ENCODE results near the gene TEN1.
"Not testable (repeated sequence)": the region's sequence is repeated elsewhere in the genome, so short reads cannot be mapped to it uniquely, and the experiment has no call there.

TEN1 gene

DNA sequence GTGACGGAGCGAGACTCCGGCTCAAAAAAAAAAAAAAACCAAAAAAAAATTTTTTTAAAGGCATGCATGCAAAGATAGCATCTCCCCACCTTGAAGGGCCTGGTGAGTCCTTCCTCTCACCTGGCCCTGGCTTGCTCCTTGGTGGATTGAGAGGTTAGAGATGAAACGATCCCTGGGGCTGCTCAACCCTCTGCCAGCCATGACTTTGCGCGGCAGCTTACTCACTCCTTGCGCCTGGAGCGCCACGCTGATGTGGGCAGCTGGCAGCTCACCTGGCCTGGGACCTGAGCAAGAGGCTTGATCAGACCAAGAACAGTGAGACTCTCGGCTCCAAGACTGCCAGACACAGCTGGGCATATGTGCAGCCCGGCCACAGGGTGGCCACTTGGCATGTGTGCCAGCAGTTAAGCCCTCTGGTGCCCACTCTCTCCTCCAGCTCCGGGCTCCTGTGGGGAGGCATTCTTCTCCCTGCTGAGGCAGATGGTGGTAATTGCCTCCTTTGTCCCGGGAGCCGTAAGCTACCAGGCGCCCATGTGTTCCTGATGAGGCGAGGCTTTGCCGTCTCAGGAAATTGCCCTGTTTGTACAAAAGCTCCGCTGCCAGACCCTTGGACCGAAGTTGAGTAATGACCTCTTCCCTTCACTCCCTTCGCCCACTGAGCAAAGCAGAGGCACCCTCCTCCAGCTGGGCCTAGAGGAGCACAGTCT lies 53.2 kb downstream of the TEN1 start:
- no peak for DNase-seq

- DNase-seq, result no peak
These were observed 53.7 kb downstream of the TEN1 start for GRCh38 chr17:76032780-76033108.

- DNase-seq, result no peak
These were observed 54.1 kb downstream of the TEN1 start for GRCh38 chr17:76033139-76033538.

GRCh38 chr17:76034428-76035350 lies 55.6 kb downstream of the TEN1 start:
- DNase-seq, result no peak

GRCh38 chr17:76036497-76037261 lies 57.6 kb downstream of the TEN1 start:
- no peak for DNase-seq

GRCh38 chr17:76038050-76038449 lies 59.0 kb downstream of the TEN1 start:
- no peak for DNase-seq

GRCh38 chr17:76039121-76039520 lies 60.1 kb downstream of the TEN1 start:
- no peak for DNase-seq

DNA sequence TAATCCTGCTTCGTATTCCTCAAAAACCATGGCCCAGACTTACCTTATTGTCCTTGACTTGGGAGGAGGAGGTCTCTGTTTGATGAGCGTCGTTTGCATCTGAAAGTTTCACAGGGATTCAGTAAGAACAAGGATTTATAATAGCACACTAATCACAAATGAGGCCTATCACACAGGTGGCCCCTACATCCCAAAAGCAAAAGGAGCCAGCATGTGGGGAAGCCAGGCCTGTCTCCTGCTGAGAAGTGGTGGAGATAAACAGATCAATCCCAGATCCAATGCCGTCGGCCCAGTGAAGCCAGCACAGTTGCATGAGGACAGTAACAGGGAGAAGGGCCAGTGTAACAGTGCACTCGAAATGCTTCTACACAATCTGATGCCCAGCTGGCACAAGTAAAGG lies 61.3 kb downstream of the TEN1 start:
- DNase-seq, result no peak

GRCh38 chr17:76042868-76043267 lies 63.8 kb downstream of the TEN1 start:
- DNase-seq, result not testable (repeated sequence)

DNA sequence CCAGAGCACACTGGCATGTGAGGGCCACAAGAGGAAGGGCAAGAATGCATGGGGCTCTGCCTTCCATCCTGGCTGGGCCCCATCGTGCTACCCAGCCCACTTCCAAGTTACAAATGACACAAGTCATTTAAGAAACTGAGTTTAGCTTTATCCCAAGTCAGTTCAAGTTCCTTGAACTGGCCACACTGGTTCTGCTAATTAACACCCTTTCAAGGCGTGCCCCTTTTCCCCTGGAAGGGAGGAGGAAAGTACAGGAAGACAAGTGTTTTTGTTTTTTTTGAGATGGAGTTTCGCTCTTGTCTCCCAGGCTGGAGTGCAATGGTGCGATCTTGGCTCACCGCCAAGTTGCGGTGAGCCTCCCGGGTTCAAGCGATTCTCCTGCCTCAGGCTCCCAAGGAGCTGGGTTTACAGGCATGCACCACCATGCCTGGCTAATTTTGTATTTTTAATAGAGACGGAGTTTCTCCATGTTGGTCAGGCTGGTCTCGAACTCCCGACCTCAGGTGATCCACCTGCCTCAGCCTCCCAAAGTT lies 65.5 kb downstream of the TEN1 start:
- not testable (repeated sequence) for DNase-seq

GRCh38 chr17:76046064-76046463 lies 67.0 kb downstream of the TEN1 start:
- no peak for DNase-seq

DNA sequence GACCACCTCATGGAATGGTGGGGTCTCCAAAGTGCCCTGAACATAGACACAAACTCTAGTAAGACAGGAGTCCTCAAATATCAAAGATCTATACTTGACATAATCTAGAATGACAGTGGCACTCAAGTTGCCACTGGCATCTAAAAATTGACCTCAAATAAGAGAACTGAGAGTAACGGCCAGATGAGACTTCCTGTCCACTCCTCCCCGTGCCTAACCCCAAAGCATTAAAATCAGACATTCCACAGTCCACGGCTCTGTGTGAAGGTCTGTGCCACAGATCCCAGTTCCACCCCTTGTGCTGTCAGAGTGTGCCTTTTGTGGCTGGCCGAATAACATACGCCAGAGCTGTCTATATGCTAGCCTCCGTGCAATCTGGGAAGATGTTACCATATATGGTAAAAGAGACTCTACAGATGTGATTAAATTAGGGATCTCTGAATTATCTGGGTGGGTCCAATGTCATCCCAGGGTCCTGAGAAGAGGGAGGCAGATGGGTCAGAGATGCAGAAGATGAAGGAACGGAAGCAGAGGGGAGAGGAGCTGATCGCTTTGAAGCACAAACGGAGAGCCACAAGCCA lies 69.1 kb downstream of the TEN1 start:
- no peak for DNase-seq

DNA sequence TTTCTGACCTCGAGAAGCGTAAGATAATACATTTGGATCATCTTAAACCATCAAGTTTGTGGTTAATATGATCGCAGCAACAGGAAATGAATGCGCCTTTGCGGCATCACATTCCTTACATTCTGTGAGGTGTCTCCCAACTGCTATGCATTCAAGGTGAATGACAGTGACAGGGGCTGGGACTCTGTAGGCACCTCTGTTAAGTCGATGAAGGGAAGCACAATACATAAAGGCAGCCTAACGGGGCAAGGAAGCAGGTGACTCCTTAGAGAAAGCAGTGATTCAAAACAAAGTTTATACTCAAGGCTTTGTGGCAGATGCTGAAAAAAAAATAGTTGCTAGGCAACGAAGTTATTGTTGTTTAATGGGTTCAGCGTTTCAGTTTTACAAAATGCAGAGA lies 69.7 kb downstream of the TEN1 start:
- peak in 1 of 2 donors; percentile 33 for DNase-seq

DNA sequence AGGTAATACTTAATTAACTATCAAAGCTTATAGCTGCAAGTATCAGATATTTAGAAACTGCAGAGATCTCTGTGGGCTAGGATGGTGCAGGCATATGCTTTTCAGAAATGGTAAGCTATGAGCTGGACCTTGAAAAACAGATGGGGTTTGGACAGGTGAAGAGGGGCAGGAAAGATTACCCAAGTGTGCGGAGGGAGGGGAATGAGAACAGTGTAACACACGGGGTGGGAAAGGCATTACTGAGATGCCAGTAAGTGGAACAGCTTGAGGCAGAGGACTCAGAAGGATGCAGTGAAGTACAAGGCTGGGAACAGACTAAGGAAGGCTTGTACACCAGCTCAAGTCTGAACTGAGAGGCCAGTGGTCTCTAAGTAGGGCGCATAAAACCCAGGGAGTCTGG lies 70.2 kb downstream of the TEN1 start:
- no peak for DNase-seq

DNA sequence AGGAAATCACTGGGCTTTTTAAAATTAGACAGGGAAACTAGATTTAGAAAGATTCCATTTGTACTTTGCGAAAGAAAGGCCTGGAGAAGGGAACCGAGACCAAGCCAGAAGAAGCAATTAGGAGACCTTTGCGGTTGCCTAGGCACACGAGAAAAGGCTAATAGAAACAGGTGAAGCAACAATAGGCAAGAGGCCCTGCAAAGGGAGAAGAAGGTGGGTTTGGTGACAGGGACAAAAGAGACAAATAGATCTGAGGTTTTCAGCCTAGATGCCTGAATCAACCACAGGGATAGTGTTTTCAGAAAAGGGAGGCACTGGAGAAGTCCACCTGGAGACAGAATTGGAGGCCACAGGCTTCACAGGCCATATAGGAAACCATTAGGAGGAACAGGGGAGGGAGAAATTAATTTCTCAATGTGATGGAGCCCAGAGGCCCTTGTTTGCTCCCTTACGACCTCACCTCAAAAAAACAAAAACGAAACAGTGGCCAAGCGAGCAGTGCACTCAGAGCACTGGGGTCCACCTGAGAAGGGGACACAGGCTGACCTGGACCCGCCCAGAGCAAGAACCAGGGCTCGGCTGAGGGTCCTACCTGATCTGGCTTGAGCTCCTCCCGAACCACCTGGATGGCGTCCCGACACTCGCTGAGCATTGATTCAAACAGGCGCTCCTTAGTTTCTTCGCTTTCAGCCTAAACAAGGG lies 70.9 kb downstream of the TEN1 start:
- DNase-seq, result no peak
